Measurements from ENCODE around the gene SIAH1. TPM values are rescaled to one million over a fixed set of nuclear protein-coding genes. Genes with fewer than 3 reads are reported as not detected.

The SIAH1 gene
- total and polyA plus RNA-seq, 2 experiments from 2014 or later, result 26.9 to 46.4 TPM

GRCh38 chr16:48432136-48432535 lies 46.9 kb upstream of the SIAH1 start:
- TF ChIP-seq CTCF (IDR thresholded peaks at IDR 0.05; ENCODE audit: low read depth, low read length), result no peak
- Histone ChIP-seq H3K4me3 (no peak overlapping the region), H3K9me3 (ENCODE audit: low read depth) (no peaks in the 10 kb centered on the region), H3K27me3 (no peaks in the 10 kb centered on the region), H3K36me3 (no peaks in the 10 kb centered on the region), H3K27ac (no peak overlapping the region), H3K4me1 (ENCODE audit: low read depth) (no peaks in the 10 kb centered on the region)
- DNase-seq (ENCODE audit: low read depth in 1 of 2, low spot score in 1 of 2), result no peak

GRCh38 chr16:48430890-48431289 lies 45.7 kb upstream of the SIAH1 start:
- Histone ChIP-seq H3K27me3 (no peaks in the 10 kb centered on the region), H3K27ac (no peak overlapping the region), H3K4me3 (no peak overlapping the region), H3K4me1 (ENCODE audit: low read depth) (no peaks in the 10 kb centered on the region), H3K9me3 (ENCODE audit: low read depth) (no peaks in the 10 kb centered on the region), H3K36me3 (no peaks in the 10 kb centered on the region)
- DNase-seq (ENCODE audit: low read depth in 1 of 2, low spot score in 1 of 2), result no peak
- no peak for TF ChIP-seq CTCF (IDR thresholded peaks at IDR 0.05; ENCODE audit: low read depth, low read length)

- TF ChIP-seq CTCF (IDR thresholded peaks at IDR 0.05; ENCODE audit: low read depth, low read length), result no peak
- Histone ChIP-seq H3K9me3 (ENCODE audit: low read depth) (no peaks in the 10 kb centered on the region), H3K36me3 (no peaks in the 10 kb centered on the region), H3K4me1 (ENCODE audit: low read depth) (no peaks in the 10 kb centered on the region), H3K27ac (no peak overlapping the region), H3K27me3 (no peaks in the 10 kb centered on the region), H3K4me3 (no peak overlapping the region)
- DNase-seq (ENCODE audit: low read depth in 1 of 2, low spot score in 1 of 2), result peak in 1 of 2 donors; percentile 84
Observed at GRCh38 chr16:48426244-48427141, 41.3 kb upstream of the SIAH1 start.

- Histone ChIP-seq H3K27me3 (no peaks in the 10 kb centered on the region), H3K4me3 (no peak overlapping the region), H3K36me3 (no peaks in the 10 kb centered on the region), H3K27ac (no peak overlapping the region), H3K9me3 (ENCODE audit: low read depth) (no peaks in the 10 kb centered on the region), H3K4me1 (ENCODE audit: low read depth) (no peaks in the 10 kb centered on the region)
- TF ChIP-seq CTCF (IDR thresholded peaks at IDR 0.05; ENCODE audit: low read depth, low read length), result no peak
- no peak for DNase-seq (ENCODE audit: low read depth in 1 of 2, low spot score in 1 of 2)
Observed at GRCh38 chr16:48422537-48422936, 37.3 kb upstream of the SIAH1 start.

GRCh38 chr16:48421741-48422140 lies 36.5 kb upstream of the SIAH1 start:
- Histone ChIP-seq H3K9me3 (ENCODE audit: low read depth) (no peaks in the 10 kb centered on the region), H3K36me3 (no peaks in the 10 kb centered on the region)

More at GRCh38 chr16:48421741-48422140, 36.5 kb upstream of the SIAH1 start:
- Histone ChIP-seq H3K27ac (no peak overlapping the region), H3K4me3 (no peak overlapping the region), H3K4me1 (ENCODE audit: low read depth) (no peaks in the 10 kb centered on the region), H3K27me3 (no peaks in the 10 kb centered on the region)
- TF ChIP-seq CTCF (IDR thresholded peaks at IDR 0.05; ENCODE audit: low read depth, low read length), result no peak
- DNase-seq (ENCODE audit: low read depth in 1 of 2, low spot score in 1 of 2), result no peak

Measured in cardiac muscle cell (in vitro differentiated cells and primary cell).